OCI-LY1 (cell line): ENCODE measurements around the gene ABCF1.
"Not testable (repeated sequence)": the region's sequence is repeated elsewhere in the genome, so short reads cannot be mapped to it uniquely, and the experiment has no call there.

Source experiments
- CTCF ChIP-seq: fragments of 200-600 bp; sonication (generic), shearing (Covaris generic); IDR thresholded peaks from 2 replicates; pipeline ENCODE4 v1.5.1; 2017; ENCODE audit warnings: mild to moderate bottlenecking, antibody characterized with exemption, low read length, moderate library complexity, mixed read lengths
- EZH2 ChIP-seq: fragments of 200-600 bp; sonication (generic), shearing (Covaris generic); IDR thresholded peaks from 2 replicates; pipeline ENCODE4 v1.8.0; 2017; ENCODE audit warnings: borderline replicate concordance, mixed run types, mild to moderate bottlenecking, antibody characterized with exemption, low read length, moderate library complexity, mixed read lengths

GRCh38 chr6:30526444-30526843, 44.8 kb upstream of the ABCF1 start:
- not testable (repeated sequence) for TF ChIP-seq CTCF, EZH2
